ENCODE results near the gene ZNF22.

GRCh38 chr10:44990302-44990655 is 10.4 kb upstream of the ZNF22 start:
- TF ChIP-seq, protein P1, sequence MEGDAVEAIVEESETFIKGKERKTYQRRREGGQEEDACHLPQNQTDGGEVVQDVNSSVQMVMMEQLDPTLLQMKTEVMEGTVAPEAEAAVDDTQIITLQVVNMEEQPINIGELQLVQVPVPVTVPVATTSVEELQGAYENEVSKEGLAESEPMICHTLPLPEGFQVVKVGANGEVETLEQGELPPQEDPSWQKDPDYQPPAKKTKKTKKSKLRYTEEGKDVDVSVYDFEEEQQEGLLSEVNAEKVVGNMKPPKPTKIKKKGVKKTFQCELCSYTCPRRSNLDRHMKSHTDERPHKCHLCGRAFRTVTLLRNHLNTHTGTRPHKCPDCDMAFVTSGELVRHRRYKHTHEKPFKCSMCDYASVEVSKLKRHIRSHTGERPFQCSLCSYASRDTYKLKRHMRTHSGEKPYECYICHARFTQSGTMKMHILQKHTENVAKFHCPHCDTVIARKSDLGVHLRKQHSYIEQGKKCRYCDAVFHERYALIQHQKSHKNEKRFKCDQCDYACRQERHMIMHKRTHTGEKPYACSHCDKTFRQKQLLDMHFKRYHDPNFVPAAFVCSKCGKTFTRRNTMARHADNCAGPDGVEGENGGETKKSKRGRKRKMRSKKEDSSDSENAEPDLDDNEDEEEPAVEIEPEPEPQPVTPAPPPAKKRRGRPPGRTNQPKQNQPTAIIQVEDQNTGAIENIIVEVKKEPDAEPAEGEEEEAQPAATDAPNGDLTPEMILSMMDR (IDR thresholded peaks at IDR 0.05; ENCODE audit: poor library complexity): peak; percentile 45
- TF ChIP-seq EZH2 (IDR thresholded peaks at IDR 0.05; ENCODE audit: borderline replicate concordance) (no peak), EZH2phosphoT487 (IDR thresholded peaks at IDR 0.05; ENCODE audit: low read depth, severe bottlenecking, unreplicated experiment) (no peak)

All from hepatocyte (in vitro differentiated cells).